Suprapubic skin (tissue), 4 donors: Measurements from ENCODE around the gene CFAP46. TPM values are rescaled to one million over a fixed set of nuclear protein-coding genes. Genes with fewer than 3 reads are reported as not detected.

Experiments
- DNase-seq, 2 donors: peaks; one replicate each; pipeline ENCODE4 v3.0.0-alpha.2; 2019; ENCODE audit warnings: low spot score in 2 of 2
- H3K27ac ChIP-seq: fragments of 200-600 bp; sonication (generic); one replicate; pipeline ENCODE4 v1.5.1; 2019
- H3K27me3 ChIP-seq: fragments of 200-600 bp; sonication (generic); one replicate; pipeline ENCODE4 v1.5.1; 2019
- H3K36me3 ChIP-seq: fragments of 200-600 bp; sonication (generic); one replicate; pipeline ENCODE4 v1.5.1; 2019
- H3K4me1 ChIP-seq: fragments of 200-600 bp; sonication (generic); one replicate; pipeline ENCODE4 v1.5.1; 2019
- H3K4me3 ChIP-seq: fragments of 200-600 bp; sonication (generic); one replicate; pipeline ENCODE4 v1.5.1; 2019; ENCODE audit warnings: mild to moderate bottlenecking
- H3K9me3 ChIP-seq: fragments of 200-600 bp; sonication (generic); one replicate; pipeline ENCODE4 v1.5.1; 2019
- CTCF ChIP-seq, 2 donors: fragments of 200-600 bp in 1 of 2; fragments of 450-650 bp in 1 of 2; sonication (generic) in 1 of 2; IDR thresholded peaks; one replicate each; pipeline ENCODE4 v1.5.1; 2016 to 2019; ENCODE audit warnings: antibody characterized with exemption in 2 of 2, mild to moderate bottlenecking in 1 of 2, moderate library complexity in 1 of 2
- EP300 ChIP-seq: sonication (generic); formaldehyde crosslinking; IDR thresholded peaks from one replicate; pipeline ENCODE4 v1.6.1; 2017; ENCODE audit warnings: antibody characterized with exemption
- POLR2A ChIP-seq, 2 donors: fragments of 450-650 bp; IDR thresholded peaks; one replicate each; pipeline ENCODE4 v1.6.1; 2017; ENCODE audit warnings: antibody characterized with exemption in 2 of 2, mild to moderate bottlenecking in 2 of 2, moderate library complexity in 2 of 2
- POLR2AphosphoS5 ChIP-seq, 3 donors: sonication (generic); formaldehyde crosslinking; IDR thresholded peaks; one replicate each; pipeline ENCODE4 v1.6.1; 2017; ENCODE audit warnings: antibody characterized with exemption in 3 of 3
- WGBS: methylation state at CpG from one replicate; pipeline ENCODE4 v1.1.5; 2018; 5-methylcytosine and 5-hydroxymethylcytosine counted together
- total RNA-seq, 4 donors: library from RNA; depleted of rRNA; stranded (reverse); fragments of >200 nt; gene quantifications; one replicate each; pipeline ENCODE4 v1.1.0, GENCODE V29; 2016

The CFAP46 gene
- total RNA-seq, 4 donors from 2014 or later: 0.11 to 0.21 TPM; not detected in 2

- no peak overlapping the region for H3K4me3 ChIP-seq
- WGBS: 83% methylated on average over 14 of the region's 19 CpGs
- no peak for DNase-seq
- no peaks in the 10 kb centered on the region for H3K9me3 ChIP-seq
- no peak overlapping the region for H3K27ac ChIP-seq
- H3K4me1 ChIP-seq: no peaks in the 10 kb centered on the region
- TF ChIP-seq POLR2AphosphoS5 (IDR thresholded peaks at IDR 0.05): no peak
- TF ChIP-seq POLR2A (IDR thresholded peaks at IDR 0.05): no peak
- no peak for TF ChIP-seq CTCF (IDR thresholded peaks at IDR 0.05)
- no peak for TF ChIP-seq EP300
- peaks cover 38% of the 10 kb centered on the region for H3K27me3 ChIP-seq
- H3K36me3 ChIP-seq: no peaks in the 10 kb centered on the region
Measured at GRCh38 chr10:132916421-132916841, 25.9 kb downstream of the CFAP46 start.

- no peak for TF ChIP-seq CTCF (IDR thresholded peaks at IDR 0.05)
- no peak for TF ChIP-seq POLR2A (IDR thresholded peaks at IDR 0.05)
- no peak for TF ChIP-seq POLR2AphosphoS5 (IDR thresholded peaks at IDR 0.05)
- peaks cover 28% of the 10 kb centered on the region for H3K27me3 ChIP-seq
- no peaks in the 10 kb centered on the region for H3K9me3 ChIP-seq
- WGBS: 74% methylated on average over 12 of the region's 30 CpGs
- H3K4me1 ChIP-seq: peaks cover 4% of the 10 kb centered on the region
- peak in 1 of 2 donors; percentile 40 for DNase-seq
- H3K4me3 ChIP-seq: no peak overlapping the region
- no peak overlapping the region for H3K27ac ChIP-seq
- H3K36me3 ChIP-seq: no peaks in the 10 kb centered on the region
Measured at GRCh38 chr10:132915411-132915810, 27.0 kb downstream of the CFAP46 start.

GRCh38 chr10:132914732-132915131, 27.6 kb downstream of the CFAP46 start:
- peak in 1 of 2 donors; percentile 10 for DNase-seq
- Histone ChIP-seq H3K9me3 (no peaks in the 10 kb centered on the region), H3K27ac (no peak overlapping the region), H3K36me3 (no peaks in the 10 kb centered on the region), H3K4me1 (peaks cover 4% of the 10 kb centered on the region), H3K27me3 (peaks cover 30% of the 10 kb centered on the region), H3K4me3 (no peak overlapping the region)
- no peak for TF ChIP-seq CTCF (IDR thresholded peaks at IDR 0.05)
- no peak for TF ChIP-seq POLR2AphosphoS5 (IDR thresholded peaks at IDR 0.05)
- TF ChIP-seq POLR2A (IDR thresholded peaks at IDR 0.05): no peak
- no peak for TF ChIP-seq EP300
- whole genome bisulfite sequencing: 84% methylated on average over 7 of the region's 17 CpGs

GRCh38 chr10:132913559-132914115, 28.7 kb downstream of the CFAP46 start:
- DNase-seq: peak in 1 of 2 donors; percentile 37
- Histone ChIP-seq H3K4me3 (no peak overlapping the region), H3K27me3 (peaks cover 29% of the 10 kb centered on the region), H3K27ac (no peak overlapping the region), H3K4me1 (peaks cover 4% of the 10 kb centered on the region), H3K36me3 (no peaks in the 10 kb centered on the region), H3K9me3 (no peaks in the 10 kb centered on the region)
- 81% methylated on average over 15 of the region's 26 CpGs for WGBS
- TF ChIP-seq POLR2A (IDR thresholded peaks at IDR 0.05) (no peak), EP300 (no peak), POLR2AphosphoS5 (IDR thresholded peaks at IDR 0.05) (no peak), CTCF (IDR thresholded peaks at IDR 0.05) (no peak)

GRCh38 chr10:132912713-132913558, 29.4 kb downstream of the CFAP46 start:
- H3K36me3 ChIP-seq: no peaks in the 10 kb centered on the region
- peaks cover 26% of the 10 kb centered on the region for H3K27me3 ChIP-seq
- H3K9me3 ChIP-seq: no peaks in the 10 kb centered on the region
- peak in 1 of 2 donors; percentile 45 for DNase-seq
- no peak overlapping the region for H3K27ac ChIP-seq
- TF ChIP-seq POLR2A (IDR thresholded peaks at IDR 0.05): no peak
- no peak for TF ChIP-seq CTCF (IDR thresholded peaks at IDR 0.05)
- TF ChIP-seq POLR2AphosphoS5 (IDR thresholded peaks at IDR 0.05): no peak
- no peak for TF ChIP-seq EP300
- WGBS: 88% methylated on average over 27 of the region's 46 CpGs
- H3K4me1 ChIP-seq: peaks cover 4% of the 10 kb centered on the region
- H3K4me3 ChIP-seq: no peak overlapping the region
